Adipose tissue (tissue), 3 donors: ENCODE measurements around the gene CCDC68. TPM values are rescaled to one million over a fixed set of nuclear protein-coding genes. Genes with fewer than 3 reads are reported as not detected.
"Not testable (repeated sequence)": the region's sequence is repeated elsewhere in the genome, so short reads cannot be mapped to it uniquely, and the experiment has no call there.

Source experiments
- H3K27ac ChIP-seq: one replicate; pipeline ENCODE4 v1.5.1; 2013; ENCODE audit warnings: low read depth, low read length
- WGBS, 3 donors: extraction: QIAGEN DNeasy Blood & Tissue Kit; methylation state at CpG; one replicate each; pipeline ENCODE4 v1.1.7; 2013; 5-methylcytosine and 5-hydroxymethylcytosine counted together
- polyA plus RNA-seq, 3 donors: library from polyadenylated mRNA; stranded (reverse); fragments of 200-250 nt; gene quantifications; one replicate each; pipeline ENCODE4 v1.2.3, GENCODE V29; 2013
- donor health status: healthy with polysubstance abuse.
- donor health status: Bipolar disorder and iron deficiency.
- donor health status: healthy.

The CCDC68 gene
- polyA plus RNA-seq, 3 donors = 1.8 to 8.1 (median 3.7) TPM

GRCh38 chr18:54883816-54884604, 75.3 kb downstream of the CCDC68 start:
- 87 to 88% (median 87%) methylated on average over 6 of the region's 6 CpGs for WGBS, 3 donors
- H3K27ac ChIP-seq = no peak overlapping the region

GRCh38 chr18:54882318-54882717, 76.9 kb downstream of the CCDC68 start:
- 70 to 76% (median 76%) methylated on average over 4 of the region's 4 CpGs for WGBS, 3 donors
- H3K27ac ChIP-seq = no peak overlapping the region

GRCh38 chr18:54881229-54881768, 78.0 kb downstream of the CCDC68 start:
- 51 to 76% (median 56%) methylated on average over 6 of the region's 6 CpGs for WGBS, 3 donors
- H3K27ac ChIP-seq = no peak overlapping the region

- no peak overlapping the region for H3K27ac ChIP-seq
Observed at GRCh38 chr18:54880395-54881105, 78.7 kb downstream of the CCDC68 start.

GRCh38 chr18:54879691-54880090, 79.6 kb downstream of the CCDC68 start:
- no peak overlapping the region for H3K27ac ChIP-seq
- WGBS, 3 donors = 88 to 89% (median 88%) methylated on average over 4 of the region's 4 CpGs

More at GRCh38 chr18:54880395-54881105, 78.7 kb downstream of the CCDC68 start:
- WGBS, 3 donors = 62 to 82% (median 80%) methylated on average over 5 of the region's 5 CpGs

GRCh38 chr18:54878659-54879358, 80.5 kb downstream of the CCDC68 start:
- no peak overlapping the region for H3K27ac ChIP-seq
- WGBS, 3 donors = 46 to 82% (median 76%) methylated on average over 3 of the region's 3 CpGs

- 58 to 81% (median 69%) methylated on average over 2 of the region's 2 CpGs for WGBS, 3 donors
- no peak overlapping the region for H3K27ac ChIP-seq
Observed at GRCh38 chr18:54878159-54878622, 81.1 kb downstream of the CCDC68 start.

- WGBS, 3 donors = 89 to 94% (median 93%) methylated on average over 1 of the region's 1 CpG
Observed at GRCh38 chr18:54877076-54877475, 82.2 kb downstream of the CCDC68 start.

GRCh38 chr18:54875063-54875462, 84.2 kb downstream of the CCDC68 start:
- WGBS, 3 donors = 78 to 96% (median 91%) methylated on average over 3 of the region's 3 CpGs
- no peak overlapping the region for H3K27ac ChIP-seq

More at GRCh38 chr18:54877076-54877475, 82.2 kb downstream of the CCDC68 start:
- no peak overlapping the region for H3K27ac ChIP-seq

GRCh38 chr18:54873884-54874255, 85.4 kb downstream of the CCDC68 start:
- 62 to 72% (median 68%) methylated on average over 2 of the region's 2 CpGs for WGBS, 3 donors

GRCh38 chr18:54872681-54873080, 86.6 kb downstream of the CCDC68 start:
- 69 to 80% (median 79%) methylated on average over 1 of the region's 1 CpG for WGBS, 3 donors
- H3K27ac ChIP-seq = no peak overlapping the region

More at GRCh38 chr18:54873884-54874255, 85.4 kb downstream of the CCDC68 start:
- no peak overlapping the region for H3K27ac ChIP-seq

- 53 to 81% (median 70%) methylated on average over 6 of the region's 6 CpGs for WGBS, 3 donors
- H3K27ac ChIP-seq = no peak overlapping the region
Observed at GRCh38 chr18:54871231-54871630, 88.0 kb downstream of the CCDC68 start.

- H3K27ac ChIP-seq = no peak overlapping the region
- 90 to 92% (median 91%) methylated on average over 5 of the region's 5 CpGs for WGBS, 3 donors
Observed at GRCh38 chr18:54867131-54867530, 92.1 kb downstream of the CCDC68 start.

GRCh38 chr18:54860941-54861340, 98.3 kb downstream of the CCDC68 start:
- WGBS, 3 donors = 30 to 68% (median 36%) methylated on average over 1 of the region's 1 CpG
- H3K27ac ChIP-seq = no peak overlapping the region

- WGBS, 3 donors = 65 to 75% (median 66%) methylated on average over 9 of the region's 9 CpGs
Observed at GRCh38 chr18:54859667-54860421, 99.4 kb downstream of the CCDC68 start.

GRCh38 chr18:54857499-54857898, 101.8 kb downstream of the CCDC68 start:
- no peak overlapping the region for H3K27ac ChIP-seq
- WGBS, 3 donors = 91 to 95% (median 95%) methylated on average over 3 of the region's 3 CpGs

More at GRCh38 chr18:54859667-54860421, 99.4 kb downstream of the CCDC68 start:
- H3K27ac ChIP-seq = no peak overlapping the region

- WGBS, 3 donors = 60 to 94% (median 85%) methylated on average over 2 of the region's 2 CpGs
- H3K27ac ChIP-seq = no peak overlapping the region
Observed at GRCh38 chr18:54856105-54856646, 103.1 kb downstream of the CCDC68 start.

- 87 to 94% (median 92%) methylated on average over 3 of the region's 3 CpGs for WGBS, 3 donors
- not testable (repeated sequence) for H3K27ac ChIP-seq
Observed at GRCh38 chr18:54855050-54855449, 104.2 kb downstream of the CCDC68 start.
